Upper lobe of left lung (tissue), 4 donors: ENCODE data around the gene KDM4B.

Experiments used
- CTCF ChIP-seq, 6 experiments: fragments of 450-650 bp in 4 of 6; fragments of 200-600 bp in 2 of 6; sonication (generic) in 2 of 6; IDR thresholded peaks; one replicate each; pipeline ENCODE4 v1.5.1; 2016 to 2019; ENCODE audit warnings: antibody characterized with exemption in 6 of 6
- POLR2A ChIP-seq, 4 donors: fragments of 450-650 bp; IDR thresholded peaks; one replicate each; pipeline ENCODE4 v1.5.1; 2016 to 2017; ENCODE audit warnings: antibody characterized with exemption in 4 of 4, mild to moderate bottlenecking in 2 of 4
- POLR2AphosphoS5 ChIP-seq, 2 donors: sonication (generic); formaldehyde crosslinking; IDR thresholded peaks; one replicate each; pipeline ENCODE4 v1.5.1; 2017; ENCODE audit warnings: antibody characterized with exemption in 2 of 2

- no peak for TF ChIP-seq POLR2AphosphoS5 (IDR thresholded peaks at IDR 0.05)
- no peak for TF ChIP-seq CTCF (IDR thresholded peaks at IDR 0.05)
- no peak for TF ChIP-seq POLR2A (IDR thresholded peaks at IDR 0.05)
Measured at GRCh38 chr19:5183616-5184015, 214.7 kb downstream of the KDM4B start.
